Measurements from ENCODE around the gene LYZL1. TPM values are rescaled to one million over a fixed set of nuclear protein-coding genes. Genes with fewer than 3 reads are reported as not detected.

The LYZL1 gene
- total RNA-seq = not detected in 2 replicates

GRCh38 chr10:29288906-29289305 is at the start of gene LYZL1:
TSS of gene LYZL1 (plus strand) at chr10:29289070. CDS start at chr10:29291868, 2,798 bp downstream.

Data from bladder microvascular endothelial cell (primary cell).